Spleen (tissue), 7 donors: ENCODE measurements around the gene RNF150.

Source experiments
- POLR2A ChIP-seq, 3 donors: fragments of 450-650 bp; IDR thresholded peaks; one replicate each; pipeline ENCODE4 v1.5.1; 2017; ENCODE audit warnings: antibody characterized with exemption in 3 of 3, mild to moderate bottlenecking in 1 of 3
- TF ChIP-seq, protein P1 (sequence below), 11 experiments: fragments of 200-600 bp in 7 of 11; fragments of 450-650 bp in 4 of 11; sonication (generic) in 4 of 11; IDR thresholded peaks in 8 of 11; conservative IDR thresholded peaks in 3 of 11; 1 replicate in 7 of 11; 2 replicates in 4 of 11; pipeline versions ENCODE4 v1.4.0 to v1.8.0; 2016 to 2021; ENCODE audit warnings: antibody characterized with exemption in 11 of 11, inconsistent platforms in 4 of 11, mild to moderate bottlenecking in 1 of 11
- donor health status: DM: no; HTN: no; CAD: no; lungs with moderate emphysema.
- donor health status: DM: no; HTN: no; CAD: no.
- donor health status: DM: no; HTN: no; CAD: no.

DNA sequence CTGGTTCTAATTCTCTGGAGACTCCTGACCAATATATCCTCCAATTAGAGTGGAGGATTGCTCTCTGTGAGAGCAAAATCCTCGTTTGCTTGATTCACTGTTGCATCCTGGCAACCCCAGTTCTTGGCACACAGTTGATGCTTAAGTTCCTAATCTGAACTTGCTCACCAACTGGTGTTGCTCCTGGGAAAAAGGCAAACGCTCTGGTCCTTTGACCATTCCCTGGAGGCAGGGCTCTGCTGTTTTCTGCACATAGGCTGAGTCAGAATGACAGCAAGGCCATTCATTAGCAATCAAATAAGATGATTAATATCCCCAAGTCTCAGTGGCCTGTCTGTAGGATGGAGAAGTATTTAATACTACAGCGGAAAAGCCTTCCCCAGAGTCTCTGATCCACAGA lies 204.4 kb downstream of the RNF150 start:
- TF ChIP-seq, protein P1, sequence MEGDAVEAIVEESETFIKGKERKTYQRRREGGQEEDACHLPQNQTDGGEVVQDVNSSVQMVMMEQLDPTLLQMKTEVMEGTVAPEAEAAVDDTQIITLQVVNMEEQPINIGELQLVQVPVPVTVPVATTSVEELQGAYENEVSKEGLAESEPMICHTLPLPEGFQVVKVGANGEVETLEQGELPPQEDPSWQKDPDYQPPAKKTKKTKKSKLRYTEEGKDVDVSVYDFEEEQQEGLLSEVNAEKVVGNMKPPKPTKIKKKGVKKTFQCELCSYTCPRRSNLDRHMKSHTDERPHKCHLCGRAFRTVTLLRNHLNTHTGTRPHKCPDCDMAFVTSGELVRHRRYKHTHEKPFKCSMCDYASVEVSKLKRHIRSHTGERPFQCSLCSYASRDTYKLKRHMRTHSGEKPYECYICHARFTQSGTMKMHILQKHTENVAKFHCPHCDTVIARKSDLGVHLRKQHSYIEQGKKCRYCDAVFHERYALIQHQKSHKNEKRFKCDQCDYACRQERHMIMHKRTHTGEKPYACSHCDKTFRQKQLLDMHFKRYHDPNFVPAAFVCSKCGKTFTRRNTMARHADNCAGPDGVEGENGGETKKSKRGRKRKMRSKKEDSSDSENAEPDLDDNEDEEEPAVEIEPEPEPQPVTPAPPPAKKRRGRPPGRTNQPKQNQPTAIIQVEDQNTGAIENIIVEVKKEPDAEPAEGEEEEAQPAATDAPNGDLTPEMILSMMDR (IDR thresholded peaks at IDR 0.05 in 8 of 11, conservative IDR thresholded peaks at IDR 0.05 in 3 of 11): no peak
- no peak for TF ChIP-seq POLR2A (IDR thresholded peaks at IDR 0.05)
